ENCODE measurements around the gene AGFG2. TPM values are rescaled to one million over a fixed set of nuclear protein-coding genes. Genes with fewer than 3 reads are reported as not detected.
A peak's percentile ranks its signal among the peaks of the same experiment; 100 is the strongest.

The AGFG2 gene
- total RNA-seq, 1 donor from 2014 or later, result 6.2 TPM

GRCh38 chr7:100613412-100614175, 74.6 kb downstream of the AGFG2 start:
- peak overlapping the region; percentile 81 for H3K4me3 Mint-ChIP-seq (ENCODE audit: unreplicated experiment)
- H3K4me3 ChIP-seq (ENCODE audit: insufficient read depth, low read depth, low read length), result peak overlapping the region; percentile 72

GRCh38 chr7:100614308-100614861, 75.4 kb downstream of the AGFG2 start:
- H3K27me3 ChIP-seq (ENCODE audit: insufficient read depth, low read length), result no peaks in the 10 kb centered on the region
- H3K27me3 Mint-ChIP-seq (ENCODE audit: low read depth, unreplicated experiment), result no peaks in the 10 kb centered on the region
- H2AFZ ChIP-seq (ENCODE audit: low read depth, low read length), result no peak overlapping the region
- H3K4me1 ChIP-seq (ENCODE audit: insufficient read depth, low read length), result peaks cover 7% of the 10 kb centered on the region
- H3K9me3 Mint-ChIP-seq (ENCODE audit: unreplicated experiment), result no peaks in the 10 kb centered on the region
- H3K27ac Mint-ChIP-seq (ENCODE audit: unreplicated experiment), result no peak overlapping the region
- H3K4me2 ChIP-seq (ENCODE audit: low read length), result no peak overlapping the region
- H3K36me3 Mint-ChIP-seq (ENCODE audit: low read depth, unreplicated experiment), result peaks cover 2% of the 10 kb centered on the region
- H3K4me1 Mint-ChIP-seq (ENCODE audit: low read depth, unreplicated experiment), result no peaks in the 10 kb centered on the region
- no peak overlapping the region for H3K4me3 Mint-ChIP-seq (ENCODE audit: unreplicated experiment)
- H3K79me2 ChIP-seq (ENCODE audit: insufficient read depth, low read length), result peaks cover 5% of the 10 kb centered on the region
- H3K9me3 ChIP-seq (ENCODE audit: insufficient read depth, low read depth, low read length), result no peaks in the 10 kb centered on the region
- H4K20me1 ChIP-seq (ENCODE audit: insufficient read depth, low read length), result peaks cover 4% of the 10 kb centered on the region
- H3K9ac ChIP-seq (ENCODE audit: low read length), result no peak overlapping the region
- no peak overlapping the region for H3K4me3 ChIP-seq (ENCODE audit: insufficient read depth, low read depth, low read length)
- DNase-seq (ENCODE audit: low read depth) (no peak), FAIRE-seq (no peak)
- no peak for TF ChIP-seq EZH2 (IDR thresholded peaks at IDR 0.05; ENCODE audit: insufficient read depth, low read length)
- TF ChIP-seq CTCF (IDR thresholded peaks at IDR 0.05; ENCODE audit: insufficient read depth, low read depth, low read length), result no peak
- H3K36me3 ChIP-seq (ENCODE audit: insufficient read depth, low read length), result no peaks in the 10 kb centered on the region
- H3K27ac ChIP-seq (ENCODE audit: low read depth, low read length), result no peak overlapping the region

More at GRCh38 chr7:100613412-100614175, 74.6 kb downstream of the AGFG2 start:
- Histone ChIP-seq H2AFZ (ENCODE audit: low read depth, low read length) (no peak overlapping the region), H3K9me3 (ENCODE audit: insufficient read depth, low read depth, low read length) (no peaks in the 10 kb centered on the region), H3K36me3 (ENCODE audit: insufficient read depth, low read length) (no peaks in the 10 kb centered on the region), H3K4me1 (ENCODE audit: insufficient read depth, low read length) (peaks cover 7% of the 10 kb centered on the region), H3K27ac (ENCODE audit: low read depth, low read length) (no peak overlapping the region), H3K79me2 (ENCODE audit: insufficient read depth, low read length) (peaks cover 5% of the 10 kb centered on the region), H3K27me3 (ENCODE audit: insufficient read depth, low read length) (no peaks in the 10 kb centered on the region), H4K20me1 (ENCODE audit: insufficient read depth, low read length) (peaks cover 4% of the 10 kb centered on the region), H3K9ac (ENCODE audit: low read length) (no peak overlapping the region), H3K4me2 (ENCODE audit: low read length) (peak overlapping the region; percentile 85)
- no peaks in the 10 kb centered on the region for H3K27me3 Mint-ChIP-seq (ENCODE audit: low read depth, unreplicated experiment)
- peaks cover 2% of the 10 kb centered on the region for H3K36me3 Mint-ChIP-seq (ENCODE audit: low read depth, unreplicated experiment)
- DNase-seq (ENCODE audit: low read depth) (no peak), FAIRE-seq (no peak)
- TF ChIP-seq EZH2 (IDR thresholded peaks at IDR 0.05; ENCODE audit: insufficient read depth, low read length) (no peak), CTCF (IDR thresholded peaks at IDR 0.05; ENCODE audit: insufficient read depth, low read depth, low read length) (no peak)
- no peaks in the 10 kb centered on the region for H3K4me1 Mint-ChIP-seq (ENCODE audit: low read depth, unreplicated experiment)
- no peaks in the 10 kb centered on the region for H3K9me3 Mint-ChIP-seq (ENCODE audit: unreplicated experiment)
- no peak overlapping the region for H3K27ac Mint-ChIP-seq (ENCODE audit: unreplicated experiment)

Other genes with a start within 250 kb of the AGFG2 start
- not detected in 2 replicates for gene SPDYE3, start 231.5 kb upstream of the AGFG2 start, total RNA-seq
- gene PILRB, start 181.1 kb upstream of the AGFG2 start, total RNA-seq, result 19.9 and 21.1 TPM in 2 replicates
- gene PILRA, start 165.7 kb upstream of the AGFG2 start, total RNA-seq, result 2.3 and 3.0 TPM in 2 replicates
- gene ZCWPW1, start 110.5 kb upstream of the AGFG2 start, total RNA-seq, result 2.1 and 2.6 TPM in 2 replicates
- gene MEPCE, start 109.4 kb upstream of the AGFG2 start, total RNA-seq, result 20.2 and 20.5 TPM in 2 replicates
- 18.5 and 19.7 TPM in 2 replicates for gene PPP1R35, start 102.7 kb upstream of the AGFG2 start, total RNA-seq
- gene SPACDR, start 74.9 kb upstream of the AGFG2 start, total RNA-seq, result 2.5 and 2.6 TPM in 2 replicates
- gene TSC22D4, start 60.0 kb upstream of the AGFG2 start, total RNA-seq, result 52.9 and 53.4 TPM in 2 replicates
- gene NYAP1, start 55.3 kb upstream of the AGFG2 start, total RNA-seq, result 2.5 and 2.6 TPM in 2 replicates
- 1.4 and 1.9 TPM in 2 replicates for gene SAP25, start 34.7 kb downstream of the AGFG2 start, total RNA-seq
- gene LRCH4, start 46.9 kb downstream of the AGFG2 start, total RNA-seq, result 52.7 and 62.5 TPM in 2 replicates
- 0.17 and 0.52 TPM in 2 replicates for gene FBXO24, start 47.1 kb downstream of the AGFG2 start, total RNA-seq
- 10.8 and 15.5 TPM in 2 replicates for gene PCOLCE, start 63.2 kb downstream of the AGFG2 start, total RNA-seq
- 18.8 and 20.2 TPM in 2 replicates for gene MOSPD3, start 73.3 kb downstream of the AGFG2 start, total RNA-seq
- 0.26 and 0.50 TPM in 2 replicates for gene TFR2, start 102.3 kb downstream of the AGFG2 start, total RNA-seq
- not detected in 2 replicates for gene ACTL6B, start 117.2 kb downstream of the AGFG2 start, total RNA-seq
- 270 and 274 TPM in 2 replicates for gene GNB2, start 134.5 kb downstream of the AGFG2 start, total RNA-seq
- 21.3 and 23.2 TPM in 2 replicates for gene GIGYF1, start 155.0 kb downstream of the AGFG2 start, total RNA-seq
- gene POP7, start 166.9 kb downstream of the AGFG2 start, total RNA-seq, result 39.1 and 40.6 TPM in 2 replicates
- not detected in 2 replicates for gene EPO, start 181.3 kb downstream of the AGFG2 start, total RNA-seq
- not detected in 2 replicates for gene ZAN, start 194.4 kb downstream of the AGFG2 start, total RNA-seq